Breast epithelium (tissue), 4 donors: Measurements from ENCODE around the gene CD80. TPM values are rescaled to one million over a fixed set of nuclear protein-coding genes. Genes with fewer than 3 reads are reported as not detected.

Source experiments
- DNase-seq, 2 donors: peaks; one replicate each; pipeline ENCODE4 v3.0.0-alpha.2; 2019; ENCODE audit warnings: low spot score in 2 of 2
- H3K27ac ChIP-seq, 2 donors: fragments of 200-600 bp; sonication (generic) in 1 of 2; one replicate each; pipeline ENCODE4 v1.5.1; 2016 to 2019; ENCODE audit warnings: mild to moderate bottlenecking in 1 of 2
- H3K27me3 ChIP-seq, 2 donors: fragments of 200-600 bp; sonication (generic) in 1 of 2; one replicate each; pipeline versions ENCODE4 v1.5.1 to v1.6.0; 2017 to 2019; ENCODE audit warnings: control low read depth in 1 of 2, mild to moderate bottlenecking in 1 of 2
- H3K36me3 ChIP-seq: fragments of 200-600 bp; one replicate; pipeline ENCODE4 v1.5.1; 2019
- H3K4me1 ChIP-seq, 2 donors: fragments of 200-600 bp; sonication (generic); one replicate each; pipeline ENCODE4 v1.5.1; 2016 to 2019; ENCODE audit warnings: control low read depth in 1 of 2
- H3K4me3 ChIP-seq, 3 donors: fragments of 200-600 bp; sonication (generic); 1 replicate in 2 of 3; 2 replicates in 1 of 3; pipeline ENCODE4 v1.5.1; 2016 to 2019; ENCODE audit warnings: mild to moderate bottlenecking in 3 of 3, moderate library complexity in 2 of 3
- H3K9me3 ChIP-seq, 2 donors: fragments of 200-600 bp; sonication (generic) in 1 of 2; one replicate each; pipeline ENCODE4 v1.5.1; 2016 to 2019; ENCODE audit warnings: control low read depth in 1 of 2
- CTCF ChIP-seq, 3 donors: fragments of 450-650 bp; IDR thresholded peaks; one replicate each; pipeline ENCODE4 v1.5.1; 2016 to 2017; ENCODE audit warnings: antibody characterized with exemption in 3 of 3, mild to moderate bottlenecking in 3 of 3, moderate library complexity in 3 of 3
- POLR2A ChIP-seq: fragments of 450-650 bp; IDR thresholded peaks from one replicate; pipeline ENCODE4 v1.6.1; 2016; ENCODE audit warnings: antibody characterized with exemption, mild to moderate bottlenecking, moderate library complexity
- POLR2AphosphoS5 ChIP-seq, 3 donors: sonication (generic); formaldehyde crosslinking; IDR thresholded peaks; one replicate each; pipeline ENCODE4 v1.6.1; 2017; ENCODE audit warnings: antibody characterized with exemption in 3 of 3
- intact Hi-C: fragments of 100-400 bp; cut with DNase I; formaldehyde crosslinking; loops from one replicate; pipeline ENCODE4 v1.15.1; 2023; ENCODE audit warnings: low total_unique reads
- total RNA-seq, 3 donors: library from RNA; depleted of rRNA; stranded (reverse); fragments of >200 nt; gene quantifications; one replicate each; pipeline ENCODE4 v1.1.0, GENCODE V29; 2016

Gene CD80
- total RNA-seq, 3 donors from 2014 or later, result 0.96 to 1.8 (median 1.6) TPM

GRCh38 chr3:119481079-119481478, 78.3 kb downstream of the CD80 start:
- no peak overlapping the region for H3K27ac ChIP-seq
- DNase-seq, result no peak
- no peaks in the 10 kb centered on the region for H3K36me3 ChIP-seq
- no peaks in the 10 kb centered on the region for H3K9me3 ChIP-seq
- TF ChIP-seq CTCF (IDR thresholded peaks at IDR 0.05) (no peak), POLR2A (no peak), POLR2AphosphoS5 (IDR thresholded peaks at IDR 0.05) (no peak)
- no peak overlapping the region for H3K4me3 ChIP-seq
- H3K4me1 ChIP-seq, result no peaks in the 10 kb centered on the region
- H3K27me3 ChIP-seq, result no peaks in the 10 kb centered on the region
- intact Hi-C loops, result no loop called here

Other genes with a start within 250 kb of the CD80 start
- gene TMEM39A, start 96.0 kb downstream of the CD80 start, total RNA-seq, result 10 to 100 TPM; 30.2 to 53.7 (median 36.4) TPM
- gene POGLUT1, start 90.7 kb downstream of the CD80 start, total RNA-seq, result 10 to 100 TPM; 13.0 to 28.8 (median 16.4) TPM
- 10 to 100 TPM; 40.8 to 54.1 (median 47.1) TPM for gene TIMMDC1, start 61.1 kb downstream of the CD80 start, total RNA-seq
- 10 to 100 TPM in 1 of 3 donors, 1 to 10 TPM in 2; 5.9 to 10.9 (median 9.8) TPM for gene ADPRH, start 19.9 kb upstream of the CD80 start, total RNA-seq
- 1 to 10 TPM in 2 of 3 donors, under 1 TPM in 1; 0.59 to 4.9 (median 2.1) TPM for gene PLA1A, start 38.3 kb upstream of the CD80 start, total RNA-seq
- gene POPDC2, start 101.0 kb upstream of the CD80 start, total RNA-seq, result 1 to 10 TPM; 1.1 to 7.9 (median 6.9) TPM
- gene COX17, start 117.8 kb upstream of the CD80 start, total RNA-seq, result 10 to 100 TPM; 26.7 to 42.6 (median 33.4) TPM
- gene CFAP91, start 143.4 kb upstream of the CD80 start, total RNA-seq, result 10 to 100 TPM in 2 of 3 donors, 1 to 10 TPM in 1; 4.3 to 25.2 (median 24.6) TPM
- under 1 TPM; 0.29 to 0.98 (median 0.32) TPM for gene NR1I2, start 222.5 kb upstream of the CD80 start, total RNA-seq